Prostate gland (tissue), 2 donors: Measurements from ENCODE around the gene CNDP2. TPM values are rescaled to one million over a fixed set of nuclear protein-coding genes. Genes with fewer than 3 reads are reported as not detected.

ENCODE experiments used
- DNase-seq: peaks from one replicate; pipeline ENCODE4 v3.0.0-alpha.2; 2019; ENCODE audit warnings: low spot score
- H3K27ac ChIP-seq, 2 donors: fragments of 200-600 bp; sonication (generic); 2 replicates each; pipeline ENCODE4 v1.5.1; 2017 to 2019
- H3K27me3 ChIP-seq: fragments of 200-600 bp; sonication (generic); replicated peaks from 2 replicates; pipeline ENCODE4 v1.5.1; 2019; ENCODE audit not compliant: insufficient read depth
- H3K36me3 ChIP-seq, 2 donors: fragments of 200-600 bp; sonication (generic); 1 replicate in 1 of 2; 2 replicates in 1 of 2; pipeline versions ENCODE4 v1.5.1 to v1.8.1; 2017 to 2019
- H3K4me1 ChIP-seq: fragments of 200-600 bp; sonication (generic); replicated peaks from 2 replicates; pipeline ENCODE4 v1.5.1; 2019
- H3K4me3 ChIP-seq, 2 donors: fragments of 200-600 bp; sonication (generic); 2 replicates each; pipeline ENCODE4 v1.5.1; 2017 to 2019
- H3K9me3 ChIP-seq: fragments of 200-600 bp; sonication (generic); 2 replicates; pipeline ENCODE4 v1.5.1; 2017
- CTCF ChIP-seq, 4 experiments: fragments of 200-600 bp in 2 of 4; fragments of 450-650 bp in 2 of 4; sonication (generic) in 2 of 4; IDR thresholded peaks; 1 replicate in 3 of 4; 2 replicates in 1 of 4; pipeline ENCODE4 v1.5.1; 2016 to 2019; ENCODE audit warnings: antibody characterized with exemption in 4 of 4, mild to moderate bottlenecking in 2 of 4, moderate library complexity in 2 of 4
- POLR2A ChIP-seq: fragments of 450-650 bp; IDR thresholded peaks from one replicate; pipeline ENCODE4 v1.6.1; 2016; ENCODE audit warnings: antibody characterized with exemption, mild to moderate bottlenecking
- POLR2AphosphoS5 ChIP-seq: sonication (generic); formaldehyde crosslinking; IDR thresholded peaks from one replicate; pipeline ENCODE4 v1.6.1; 2017; ENCODE audit warnings: antibody characterized with exemption
- WGBS: methylation state at CpG from one replicate; pipeline ENCODE4 v1.1.5; 2018; 5-methylcytosine and 5-hydroxymethylcytosine counted together
- intact Hi-C: fragments of 100-400 bp; cut with DNase I; formaldehyde crosslinking; loops from one replicate; pipeline ENCODE4 v1.14.2; 2022
- total RNA-seq, 2 donors: library from RNA; depleted of rRNA; stranded (reverse); fragments of >200 nt; gene quantifications; one replicate each; pipeline ENCODE4 v1.1.0, GENCODE V29; 2016

The CNDP2 gene
- total RNA-seq, 2 donors from 2014 or later, result 144 to 294 TPM

DNA sequence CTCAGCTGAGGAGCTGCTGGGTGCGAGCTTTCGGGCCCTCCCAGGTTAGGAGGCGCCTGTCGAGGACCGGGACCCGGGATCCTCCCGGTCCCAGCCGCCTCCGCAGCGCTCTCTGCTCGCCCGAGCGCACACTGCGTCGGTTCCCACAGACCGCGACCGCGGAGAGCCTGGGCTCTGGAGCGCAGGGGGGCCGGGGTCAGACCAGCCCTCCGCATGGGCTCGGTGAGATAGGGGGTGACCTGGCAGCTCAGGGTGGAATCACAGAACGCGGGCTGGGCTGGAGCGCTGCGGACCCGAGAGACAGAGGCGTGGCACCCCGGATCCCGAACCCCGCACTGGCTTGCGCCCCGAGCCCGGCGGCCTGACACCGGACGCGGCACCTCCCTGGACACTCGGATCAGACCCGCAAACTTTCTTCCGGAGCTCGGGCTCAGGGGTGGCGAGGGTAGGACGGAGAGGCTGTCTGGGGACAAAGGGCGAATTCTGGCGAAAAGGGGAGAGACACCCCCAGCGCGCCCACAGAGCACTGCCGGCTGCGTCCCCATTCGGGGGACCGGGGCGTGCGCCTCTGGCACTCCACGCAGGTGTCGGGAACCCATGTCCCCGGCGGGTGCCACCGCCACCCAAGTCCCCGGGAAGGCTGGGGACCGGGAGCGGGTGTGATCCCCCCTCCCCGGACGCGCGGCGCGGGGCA, 39.7 kb upstream of the CNDP2 start:
- no peak for TF ChIP-seq CTCF (IDR thresholded peaks at IDR 0.05)
- TF ChIP-seq POLR2A, result no peak
- intact Hi-C loops, result no loop called here
- no peak overlapping the region for H3K27ac ChIP-seq
- under 1% methylated on average over 49 of the region's 69 CpGs for WGBS
- no peaks in the 10 kb centered on the region for H3K9me3 ChIP-seq
- H3K27me3 ChIP-seq, result peaks cover 7% of the 10 kb centered on the region
- H3K4me3 ChIP-seq, result peak overlapping the region; percentile 21 to 26
- no peaks in the 10 kb centered on the region for H3K36me3 ChIP-seq
- peaks cover 3% of the 10 kb centered on the region for H3K4me1 ChIP-seq
- no peak for DNase-seq

DNA sequence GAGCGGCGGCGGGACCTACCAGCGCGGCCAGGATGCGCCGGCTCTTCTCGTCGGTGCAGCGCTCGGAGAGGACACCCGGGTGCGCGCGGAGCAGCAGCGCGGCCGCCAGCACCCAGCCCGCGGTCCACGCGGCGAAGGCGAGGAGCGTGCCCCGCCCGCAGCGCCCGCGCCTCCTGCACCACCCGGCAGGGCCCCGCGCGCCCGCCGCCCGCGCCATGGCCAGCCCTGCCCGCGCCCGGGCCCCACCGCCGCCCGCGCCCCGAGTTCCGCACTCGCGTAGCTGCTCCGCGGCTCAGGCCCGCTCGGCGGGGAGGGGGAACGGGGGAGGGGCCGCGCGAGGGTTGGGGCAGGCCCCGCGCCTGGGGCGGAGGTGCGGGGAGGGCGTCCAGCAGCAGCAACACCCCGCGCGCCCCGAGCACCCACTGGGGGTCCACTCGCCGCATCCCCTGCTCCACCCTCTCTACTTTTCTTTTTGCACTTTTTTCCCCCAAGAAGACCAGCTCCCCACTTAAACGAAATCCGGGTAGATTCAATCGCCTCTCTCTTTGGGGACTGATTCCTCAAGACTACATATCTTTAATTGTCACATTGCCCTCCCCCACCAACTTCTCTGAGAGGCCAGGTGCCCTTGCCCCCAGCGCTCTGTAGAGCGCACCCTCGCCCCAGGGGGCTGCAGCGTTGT, 39.0 kb upstream of the CNDP2 start, which contains the start of gene DIPK1C:
Gene DIPK1C (minus strand): TSS at position 266 of the 682 bp plus-strand sequence. CDS start 49 bp downstream, at position 217.
- Histone ChIP-seq H3K27ac (no peak within 1 kb of the TSS), H3K27me3 (peaks cover 7% of the 10 kb centered on the region), H3K36me3 (no peaks in the 10 kb centered on the region), H3K9me3 (no peaks in the 10 kb centered on the region), H3K4me1 (peaks cover 3% of the 10 kb centered on the region), H3K4me3 (peak within 1 kb of the TSS; percentile 21 to 26)
- WGBS, result under 1% methylated on average over 50 of the region's 76 CpGs
- TF ChIP-seq POLR2A (no peak), CTCF (IDR thresholded peaks at IDR 0.05) (no peak), POLR2AphosphoS5 (no peak)
- DNase-seq, result no peak
- intact Hi-C loops, result no loop called here

GRCh38 chr18:74457725-74458421, 38.3 kb upstream of the CNDP2 start:
- Histone ChIP-seq H3K36me3 (no peaks in the 10 kb centered on the region), H3K4me1 (peaks cover 3% of the 10 kb centered on the region), H3K9me3 (no peaks in the 10 kb centered on the region), H3K27me3 (peaks cover 7% of the 10 kb centered on the region), H3K4me3 (no peak overlapping the region), H3K27ac (no peak overlapping the region)
- no peak for DNase-seq
- TF ChIP-seq POLR2AphosphoS5, result no peak
- no peak for TF ChIP-seq POLR2A
- TF ChIP-seq CTCF (IDR thresholded peaks at IDR 0.05), result no peak
- WGBS, result 12% methylated on average over 34 of the region's 34 CpGs
- intact Hi-C loops, result no loop called here

- Histone ChIP-seq H3K4me3 (no peak overlapping the region), H3K9me3 (no peaks in the 10 kb centered on the region), H3K27me3 (peaks cover 7% of the 10 kb centered on the region), H3K27ac (no peak overlapping the region), H3K4me1 (peaks cover 3% of the 10 kb centered on the region), H3K36me3 (no peaks in the 10 kb centered on the region)
- WGBS, result 66% methylated on average over 7 of the region's 7 CpGs
- no peak for TF ChIP-seq CTCF (IDR thresholded peaks at IDR 0.05)
- TF ChIP-seq POLR2A, result no peak
- no peak for TF ChIP-seq POLR2AphosphoS5
- intact Hi-C loops, result no loop called here
- no peak for DNase-seq
Measured at GRCh38 chr18:74459889-74460288, 36.3 kb upstream of the CNDP2 start.
